GM19239 (cell line): ENCODE results near the gene PTPRG.
A peak's percentile ranks its signal among the peaks of the same experiment; 100 is the strongest.

Experiments
- DNase-seq: peaks from one replicate; pipeline ENCODE4 v3.0.0; 2011; ENCODE audit warnings: low spot score; ENCODE audit not compliant: insufficient read length
- FAIRE-seq: peaks from 2 replicates; lab custom pipeline; 2011; peaks lifted over from hg19 to GRCh38; lab: Jason Lieb, UNC

The PTPRG gene

GRCh38 chr3:62214850-62215249 lies 653.5 kb downstream of the PTPRG start:
- DNase-seq (no peak), FAIRE-seq (no peak)

- FAIRE-seq = no peak
- no peak for DNase-seq
Observed at GRCh38 chr3:62220616-62221015, 659.2 kb downstream of the PTPRG start.

- DNase-seq (no peak), FAIRE-seq (no peak)
Observed at GRCh38 chr3:62225051-62225450, 663.7 kb downstream of the PTPRG start.

GRCh38 chr3:62226601-62227339 lies 665.4 kb downstream of the PTPRG start:
- FAIRE-seq = no peak
- no peak for DNase-seq

GRCh38 chr3:62228467-62228866 lies 667.1 kb downstream of the PTPRG start:
- FAIRE-seq = no peak
- no peak for DNase-seq

GRCh38 chr3:62229211-62229610 lies 667.8 kb downstream of the PTPRG start:
- no peak for FAIRE-seq
- DNase-seq = no peak

- FAIRE-seq = no peak
- no peak for DNase-seq
Observed at GRCh38 chr3:62229908-62230307, 668.5 kb downstream of the PTPRG start.

GRCh38 chr3:62233065-62233464 lies 671.7 kb downstream of the PTPRG start:
- DNase-seq (no peak), FAIRE-seq (no peak)

- FAIRE-seq (no peak), DNase-seq (no peak)
Observed at GRCh38 chr3:62236016-62236415, 674.6 kb downstream of the PTPRG start.

- FAIRE-seq = no peak
- no peak for DNase-seq
Observed at GRCh38 chr3:62237286-62237948, 676.0 kb downstream of the PTPRG start.

- FAIRE-seq = no peak
- peak; percentile 6 for DNase-seq
Observed at GRCh38 chr3:62238003-62238402, 676.6 kb downstream of the PTPRG start.

GRCh38 chr3:62238431-62238830 lies 677.1 kb downstream of the PTPRG start:
- FAIRE-seq = no peak

GRCh38 chr3:62241279-62241678 lies 679.9 kb downstream of the PTPRG start:
- no peak for FAIRE-seq
- no peak for DNase-seq

More at GRCh38 chr3:62238431-62238830, 677.1 kb downstream of the PTPRG start:
- no peak for DNase-seq

GRCh38 chr3:62242831-62243509 lies 681.6 kb downstream of the PTPRG start:
- FAIRE-seq = no peak

GRCh38 chr3:62246094-62246493 lies 684.7 kb downstream of the PTPRG start:
- DNase-seq = no peak
- FAIRE-seq = no peak

More at GRCh38 chr3:62242831-62243509, 681.6 kb downstream of the PTPRG start:
- no peak for DNase-seq

- DNase-seq = no peak
- no peak for FAIRE-seq
Observed at GRCh38 chr3:62246985-62247384, 685.6 kb downstream of the PTPRG start.

GRCh38 chr3:62248734-62249483 lies 687.5 kb downstream of the PTPRG start:
- DNase-seq = no peak
- FAIRE-seq = no peak

GRCh38 chr3:62249484-62249776 lies 688.1 kb downstream of the PTPRG start:
- FAIRE-seq (no peak), DNase-seq (no peak)

- no peak for FAIRE-seq
- no peak for DNase-seq
Observed at GRCh38 chr3:62249855-62250543, 688.6 kb downstream of the PTPRG start.
